ENCODE results near the gene PSME2. TPM values are rescaled to one million over a fixed set of nuclear protein-coding genes. Genes with fewer than 3 reads are reported as not detected.
A peak's percentile ranks its signal among the peaks of the same experiment; 100 is the strongest.

Gene PSME2
- total and polyA plus RNA-seq, 7 donors, result 30.1 to 179 (median 76.4) TPM

- no peak for TF ChIP-seq CTCF (IDR thresholded peaks at IDR 0.05)
- Histone ChIP-seq H3K27me3 (ENCODE audit: insufficient read depth in 3 of 3, low read length in 2 of 3) (no peaks in the 10 kb centered on the region), H3K4me1 (peaks cover 18% of the 10 kb centered on the region), H3K4me3 (no peak overlapping the region), H3K9me3 (no peaks in the 10 kb centered on the region), H3K36me3 (ENCODE audit: insufficient read depth in 1 of 2, low read depth in 1 of 2) (peaks cover 0 to 64% of the 10 kb centered on the region in 2 donors), H3K27ac (no peak overlapping the region)
- WGBS, 3 donors, result 89 to 95% (median 90%) methylated on average over 3 of the region's 3 CpGs
- ATAC-seq, result no peak
- intact Hi-C loops (cut with DNase I), result loop anchor here (5.0 kb wide), 1 partner anchor 37 kb away; the partner anchor contains the start of genes DCAF11 (in 2 of the 2) and NRL (in 2 of the 2)
- DNase-seq, result no peak
Measured at GRCh38 chr14:24149302-24149969, 3.0 kb upstream of the PSME2 start.

GRCh38 chr14:24147761-24148428 lies 1.5 kb upstream of the PSME2 start:
- no peak for TF ChIP-seq CTCF (IDR thresholded peaks at IDR 0.05)
- H3K27me3 ChIP-seq (ENCODE audit: insufficient read depth in 3 of 3, low read length in 2 of 3), result no peaks in the 10 kb centered on the region
- no peak for DNase-seq
- no peak for ATAC-seq
- H3K4me1 ChIP-seq, result peaks cover 32% of the 10 kb centered on the region
- 3 to 6% (median 4%) methylated on average over 21 to 29 of the region's 29 CpGs for WGBS, 3 donors
- H3K27ac ChIP-seq, result peak overlapping the region; percentile 86
- no peaks in the 10 kb centered on the region for H3K9me3 ChIP-seq
- intact Hi-C loops (cut with DNase I), result loop anchor here (5.0 kb wide), 1 partner anchor 36 kb away; the partner anchor contains the start of genes DCAF11 (in 2 of the 2) and NRL (in 2 of the 2)
- peak overlapping the region; percentile 97 for H3K4me3 ChIP-seq
- H3K36me3 ChIP-seq (ENCODE audit: insufficient read depth in 1 of 2, low read depth in 1 of 2), result peaks cover 0 to 61% of the 10 kb centered on the region in 2 donors

DNA sequence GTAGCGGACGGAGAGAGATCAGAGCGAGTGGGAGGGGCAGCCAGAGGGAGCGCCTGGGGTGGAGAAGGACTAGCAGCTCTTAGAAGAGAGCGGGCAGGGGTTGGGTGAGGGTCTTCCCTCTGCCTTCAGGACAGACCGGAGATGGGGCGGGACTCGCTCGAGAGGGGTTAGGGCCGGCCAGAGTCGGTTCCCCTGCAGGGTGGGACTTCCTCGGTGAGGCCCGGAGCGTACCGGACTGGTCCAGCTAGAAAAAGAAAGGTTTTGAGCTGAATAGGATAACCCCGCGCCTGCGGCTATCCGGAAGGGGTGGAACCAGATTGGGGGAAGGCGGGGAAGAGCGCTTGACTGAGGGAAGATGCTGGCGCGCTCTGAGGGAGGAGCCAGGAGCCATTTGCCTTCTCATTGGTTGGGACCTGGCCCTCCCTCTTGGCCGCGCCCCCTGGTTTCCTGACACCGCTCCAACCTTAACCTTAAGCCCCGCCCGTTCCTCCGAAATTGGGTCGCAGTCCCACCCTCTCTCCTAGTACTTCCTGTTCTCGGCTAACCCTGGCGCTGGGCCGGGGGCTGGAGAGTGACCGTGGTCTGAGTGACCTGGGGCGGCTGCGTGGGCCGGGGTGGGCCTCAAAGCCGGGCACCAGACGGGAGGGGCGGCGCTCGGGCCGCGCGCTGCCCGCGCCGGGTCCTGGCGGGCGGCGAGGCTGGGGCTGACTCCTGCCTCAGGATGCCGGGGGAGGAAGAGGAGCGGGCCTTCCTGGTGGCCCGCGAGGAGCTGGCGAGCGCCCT lies 759 bp upstream of the PSME2 start, which contains the start of gene RNF31:
RNF31 (plus strand) TSS at position 521 of the 783 bp plus-strand sequence; CDS start at position 722, 201 bp downstream.
- H3K4me3 ChIP-seq, result peak within 1 kb of the TSS; percentile 97

More for the DNA sequence above, 759 bp upstream of the PSME2 start, which contains the start of gene RNF31:
- H3K27me3 ChIP-seq (ENCODE audit: insufficient read depth in 3 of 3, low read length in 2 of 3), result no peaks in the 10 kb centered on the region
- ATAC-seq (peak; percentile 92 to 95 (median 94)), DNase-seq (peak; percentile 98 to 99)
- WGBS, 3 donors, result 1% methylated on average over 39 to 57 of the region's 57 CpGs
- peak within 1 kb of the TSS; percentile 86 for H3K27ac ChIP-seq
- peaks cover 0 to 54% of the 10 kb centered on the region in 2 donors for H3K36me3 ChIP-seq (ENCODE audit: insufficient read depth in 1 of 2, low read depth in 1 of 2)
- H3K4me1 ChIP-seq, result peaks cover 39% of the 10 kb centered on the region
- intact Hi-C loops (cut with DNase I), result loop anchor here (5.0 kb wide), 1 partner anchor 35 kb away; the partner anchor contains the start of genes DCAF11 (in 2 of the 2) and NRL (in 2 of the 2)
- TF ChIP-seq CTCF (IDR thresholded peaks at IDR 0.05), result no peak
- no peaks in the 10 kb centered on the region for H3K9me3 ChIP-seq
